HG03520 (cell line): Measurements from ENCODE around the gene LHX1.

Experiments
- ATAC-seq: cut with Tn5 transposase; IDR thresholded peaks from one replicate; pipeline ENCODE4 v1.9.1; 2021; ENCODE audit warnings: mild to moderate bottlenecking, moderate library complexity; ENCODE audit not compliant: unreplicated experiment

LHX1 gene

GRCh38 chr17:36950027-36950426 lies 12.8 kb downstream of the LHX1 start:
- no peak for ATAC-seq

- ATAC-seq = no peak
These were observed 14.0 kb downstream of the LHX1 start for GRCh38 chr17:36951084-36951789.

GRCh38 chr17:36971508-36971907 lies 34.2 kb downstream of the LHX1 start:
- no peak for ATAC-seq

DNA sequence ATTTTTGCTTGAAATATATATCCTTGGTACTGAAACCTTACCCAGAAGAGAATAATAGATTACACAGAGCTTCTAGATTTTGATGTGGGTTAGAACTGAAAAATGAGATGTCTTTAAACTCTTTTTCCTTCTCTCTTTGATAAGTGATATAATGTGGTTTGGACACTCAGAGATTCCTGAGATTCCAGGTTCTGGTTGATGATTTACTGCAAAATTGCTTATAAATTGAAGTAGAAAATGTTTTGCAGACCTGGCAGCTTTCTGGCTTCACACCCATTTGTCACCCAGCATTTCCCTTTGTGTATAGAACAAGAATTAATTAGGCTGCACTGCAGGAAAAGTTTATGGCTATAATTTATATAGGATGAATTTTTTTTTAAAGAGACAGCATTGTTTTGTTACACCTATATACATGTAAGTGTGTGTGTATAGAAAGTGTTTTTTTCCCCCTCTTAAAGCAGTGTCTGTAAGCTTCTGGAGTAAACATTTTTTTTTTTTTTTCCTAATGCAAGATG lies 35.0 kb downstream of the LHX1 start:
- ATAC-seq = no peak

DNA sequence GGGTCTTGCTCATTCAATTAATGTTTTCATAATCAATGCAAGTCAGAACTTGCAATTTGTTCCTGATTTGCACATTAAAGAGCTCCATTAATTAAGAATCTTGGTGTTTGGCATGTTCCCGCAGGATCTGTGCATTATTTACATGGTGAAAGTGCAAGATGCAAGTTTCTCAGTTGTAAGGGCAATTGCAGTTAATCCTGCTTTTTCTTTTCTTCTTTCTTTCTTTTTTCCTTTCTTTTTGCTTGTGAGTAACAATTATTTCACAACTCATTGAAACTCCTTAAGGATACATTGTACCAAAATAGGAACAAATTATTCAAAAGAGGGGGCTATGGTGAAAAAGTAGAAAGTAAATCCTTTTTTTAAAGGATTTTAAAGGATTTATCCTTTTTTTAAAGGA lies 35.6 kb downstream of the LHX1 start:
- no peak for ATAC-seq

DNA sequence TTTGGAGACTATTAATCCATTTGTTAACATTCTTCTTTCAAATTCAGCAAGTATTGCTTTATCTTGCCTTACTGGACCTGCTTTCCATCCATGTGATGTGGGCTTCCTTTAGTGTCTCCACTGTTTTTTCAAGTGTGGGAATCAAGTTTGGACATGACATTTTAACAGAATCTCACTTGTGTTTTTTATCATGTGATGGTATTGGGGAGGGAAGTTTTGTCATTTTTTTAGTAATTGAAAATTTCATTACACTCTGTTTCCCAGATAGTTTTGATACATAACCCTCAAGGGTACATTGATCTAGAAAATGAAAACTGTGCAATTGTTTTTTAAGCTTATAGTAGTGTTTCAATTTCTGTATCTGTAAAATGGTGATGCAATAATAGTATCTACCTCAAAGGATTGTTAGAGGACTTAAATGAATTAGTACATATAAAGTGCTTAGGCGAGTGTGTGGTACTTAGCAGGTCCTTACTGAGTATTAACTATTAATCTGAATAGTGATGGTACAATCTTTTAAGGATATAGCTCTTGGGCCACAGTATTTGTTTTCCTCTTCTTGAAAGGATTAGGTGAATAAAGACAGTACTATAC lies 38.7 kb downstream of the LHX1 start:
- no peak for ATAC-seq

DNA sequence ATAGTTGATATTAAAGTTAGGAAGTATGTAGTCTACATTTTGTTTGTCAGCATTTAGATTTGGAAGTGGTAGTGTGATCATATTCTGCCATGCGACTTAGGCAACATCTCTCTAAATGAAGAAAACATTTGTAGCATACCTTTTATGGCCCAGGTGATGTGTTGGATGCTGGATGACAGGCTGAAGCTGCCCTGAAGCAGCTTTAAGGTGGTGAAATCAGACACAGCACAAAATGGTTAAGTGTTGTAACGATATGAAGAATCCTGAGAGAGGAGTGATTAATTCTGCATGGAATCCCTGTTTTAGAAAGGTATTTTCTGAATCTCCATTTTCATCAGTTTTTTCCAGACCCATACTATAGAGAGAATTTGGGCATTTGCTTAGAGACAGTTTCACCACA lies 39.8 kb downstream of the LHX1 start:
- ATAC-seq = no peak

DNA sequence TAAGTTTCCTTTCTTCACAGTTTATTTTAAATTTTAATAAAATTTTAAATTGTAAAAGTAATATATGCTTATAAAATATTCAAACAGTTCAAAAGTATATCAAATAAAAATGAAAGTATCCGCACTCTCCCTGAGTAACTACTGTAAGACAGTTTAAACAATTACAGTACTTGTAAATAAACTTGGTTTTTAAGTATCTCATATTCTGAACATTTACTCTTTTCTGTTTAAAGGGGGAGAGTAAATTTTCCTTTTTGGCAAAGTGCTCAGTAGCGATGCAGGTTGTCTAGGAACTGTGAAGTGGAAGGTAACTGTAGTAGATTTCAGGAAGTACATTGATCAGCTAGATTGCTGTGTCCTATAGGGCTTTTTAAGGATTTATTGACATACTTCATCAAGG lies 40.3 kb downstream of the LHX1 start:
- no peak for ATAC-seq

- ATAC-seq = no peak
These were observed 41.7 kb downstream of the LHX1 start for GRCh38 chr17:36978810-36979564.

GRCh38 chr17:36979565-36979941 lies 42.3 kb downstream of the LHX1 start:
- no peak for ATAC-seq

GRCh38 chr17:36980280-36980761 lies 43.0 kb downstream of the LHX1 start:
- no peak for ATAC-seq

- no peak for ATAC-seq
These were observed 46.3 kb downstream of the LHX1 start for GRCh38 chr17:36983618-36984017.

DNA sequence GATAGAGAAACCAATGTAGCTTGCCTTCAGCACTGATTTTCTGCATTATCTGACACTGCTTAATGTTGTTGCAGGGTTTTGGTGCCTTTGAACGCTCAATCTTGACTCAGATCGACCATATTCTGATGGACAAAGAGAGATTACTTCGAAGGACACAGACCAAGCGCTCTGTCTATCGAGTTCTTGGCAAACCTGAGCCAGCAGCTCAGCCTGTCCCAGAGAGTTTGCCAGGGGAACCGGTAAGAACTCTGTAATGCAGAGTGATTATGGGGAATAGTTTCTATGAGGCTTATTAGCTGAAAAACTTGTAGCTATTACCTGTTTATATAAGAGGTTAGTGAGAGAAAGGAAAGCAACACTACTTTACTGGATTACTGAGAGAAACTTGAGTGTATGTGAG lies 51.9 kb downstream of the LHX1 start:
- no peak for ATAC-seq

DNA sequence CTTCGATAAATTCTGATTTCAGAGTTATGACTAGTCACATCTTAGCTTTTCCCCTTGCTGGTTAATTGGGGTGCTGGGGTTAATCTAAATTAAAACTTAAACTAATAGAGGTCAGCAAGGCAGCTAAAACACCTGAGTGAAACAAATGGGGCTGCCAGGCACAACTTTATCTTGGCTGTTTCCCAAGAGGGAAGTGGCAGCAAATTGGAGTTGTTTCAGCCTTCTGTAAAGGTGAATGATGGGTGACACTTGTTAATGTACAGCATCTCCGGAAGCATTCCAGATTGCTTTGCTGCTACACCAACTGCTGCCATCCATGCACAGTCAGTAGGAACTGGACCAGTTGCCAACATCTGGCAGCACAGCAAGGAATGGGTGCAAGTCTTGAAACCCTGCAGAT lies 55.4 kb downstream of the LHX1 start:
- ATAC-seq = no peak

DNA sequence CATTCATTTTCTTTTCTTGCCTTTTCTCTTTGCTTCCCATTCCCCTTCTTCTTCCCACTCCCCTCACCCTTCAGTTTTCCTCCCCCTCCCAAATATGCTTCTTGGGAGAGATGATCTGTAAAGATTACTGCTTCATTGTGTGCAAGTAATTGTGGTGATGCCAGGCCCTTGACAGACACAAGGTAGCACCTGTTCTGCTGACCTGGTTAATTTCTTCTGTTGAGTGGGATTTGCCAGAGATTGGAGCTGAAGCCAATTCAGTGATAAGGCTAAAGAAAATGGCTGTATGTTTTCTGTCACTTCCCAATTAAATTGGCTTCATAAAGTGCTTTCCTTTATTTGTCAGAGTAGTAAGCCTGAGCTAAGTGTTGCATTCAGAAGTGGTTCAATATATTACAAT lies 56.0 kb downstream of the LHX1 start:
- no peak for ATAC-seq
